ENCODE results near the gene SNTB2.

GRCh38 chr16:69253870-69254341 lies 66.9 kb downstream of the SNTB2 start:
- no peak for TF ChIP-seq POLR2A (IDR thresholded peaks at IDR 0.05; ENCODE audit: low read depth, low read length)
- TF ChIP-seq POLR2AphosphoS5 (IDR thresholded peaks at IDR 0.05; ENCODE audit: low read depth, low read length), result no peak
- TF ChIP-seq TAF1 (IDR thresholded peaks at IDR 0.05; ENCODE audit: borderline replicate concordance, low read depth, low read length), result no peak

All from GM12892 (cell line).